DND-41 (cell line): Measurements from ENCODE around the gene MALT1.

Experiments
- ATAC-seq: fragments of 200-7000 bp; cut with Tn5 transposase; 3 replicates; pipeline ENCODE4 v1.9.1; 2021; ENCODE audit warnings: low read depth; ENCODE audit not compliant: insufficient read depth
- DNase-seq: peaks from one replicate; pipeline ENCODE4 v3.0.0-alpha.2; 2020
- H2AFZ ChIP-seq: 2 replicates; pipeline ENCODE4 v1.6.0; 2012; ENCODE audit warnings: low read depth, low read length
- H3K27ac ChIP-seq: 2 replicates; pipeline ENCODE4 v1.5.1; 2012; ENCODE audit warnings: low read length, inconsistent platforms
- H3K27me3 ChIP-seq: fragments of 200-600 bp; sonication (generic); 2 replicates; pipeline ENCODE4 v1.6.0; 2012; ENCODE audit warnings: low read length, mild to moderate bottlenecking, inconsistent platforms; ENCODE audit not compliant: insufficient read depth, poor library complexity
- H3K36me3 ChIP-seq: 2 replicates; pipeline ENCODE4 v1.5.1; 2012; ENCODE audit warnings: low read length, inconsistent platforms; ENCODE audit not compliant: insufficient read depth
- H3K4me1 ChIP-seq: 2 replicates; pipeline ENCODE4 v1.5.1; 2012; ENCODE audit warnings: mild to moderate bottlenecking, low read length; ENCODE audit not compliant: insufficient read depth
- H3K4me2 ChIP-seq: 2 replicates; pipeline ENCODE4 v1.6.0; 2012; ENCODE audit warnings: mild to moderate bottlenecking, moderate library complexity, low read length, inconsistent platforms; ENCODE audit not compliant: insufficient read depth
- H3K4me3 ChIP-seq, 2 experiments: fragments of 200-600 bp in 1 of 2; shearing (Covaris generic) in 1 of 2; 2 replicates each; pipeline ENCODE4 v1.5.1; 2012 to 2016; ENCODE audit warnings: inconsistent platforms in 2 of 2, low read length in 2 of 2, mild to moderate bottlenecking in 2 of 2, low read depth in 1 of 2, moderate library complexity in 1 of 2
- H3K79me2 ChIP-seq: 2 replicates; pipeline ENCODE4 v1.6.0; 2012; ENCODE audit warnings: low read length, inconsistent platforms; ENCODE audit not compliant: insufficient read depth
- H3K9ac ChIP-seq: 2 replicates; pipeline ENCODE4 v1.6.0; 2012; ENCODE audit warnings: low read depth, mild to moderate bottlenecking, inconsistent platforms, low read length, moderate library complexity
- H3K9me3 ChIP-seq: 2 replicates; pipeline ENCODE4 v1.5.1; 2012; ENCODE audit warnings: low read length, moderate library complexity, mild to moderate bottlenecking, inconsistent platforms; ENCODE audit not compliant: insufficient read depth, severe bottlenecking
- H4K20me1 ChIP-seq: 2 replicates; pipeline ENCODE4 v1.6.0; 2012; ENCODE audit warnings: low read length; ENCODE audit not compliant: insufficient read depth
- EZH2 ChIP-seq: IDR thresholded peaks from 3 replicates; pipeline ENCODE4 v1.6.1; 2012; ENCODE audit warnings: borderline replicate concordance, low read depth, mild to moderate bottlenecking, moderate library complexity, low read length, inconsistent platforms; ENCODE audit not compliant: severe bottlenecking
- TF ChIP-seq, protein P1 (sequence below): IDR thresholded peaks from 2 replicates; pipeline ENCODE4 v1.5.1; 2012; ENCODE audit warnings: borderline replicate concordance, low read length, moderate library complexity, mild to moderate bottlenecking; ENCODE audit not compliant: poor library complexity, severe bottlenecking; ENCODE audit errors: extremely low read depth

Gene MALT1

DNA sequence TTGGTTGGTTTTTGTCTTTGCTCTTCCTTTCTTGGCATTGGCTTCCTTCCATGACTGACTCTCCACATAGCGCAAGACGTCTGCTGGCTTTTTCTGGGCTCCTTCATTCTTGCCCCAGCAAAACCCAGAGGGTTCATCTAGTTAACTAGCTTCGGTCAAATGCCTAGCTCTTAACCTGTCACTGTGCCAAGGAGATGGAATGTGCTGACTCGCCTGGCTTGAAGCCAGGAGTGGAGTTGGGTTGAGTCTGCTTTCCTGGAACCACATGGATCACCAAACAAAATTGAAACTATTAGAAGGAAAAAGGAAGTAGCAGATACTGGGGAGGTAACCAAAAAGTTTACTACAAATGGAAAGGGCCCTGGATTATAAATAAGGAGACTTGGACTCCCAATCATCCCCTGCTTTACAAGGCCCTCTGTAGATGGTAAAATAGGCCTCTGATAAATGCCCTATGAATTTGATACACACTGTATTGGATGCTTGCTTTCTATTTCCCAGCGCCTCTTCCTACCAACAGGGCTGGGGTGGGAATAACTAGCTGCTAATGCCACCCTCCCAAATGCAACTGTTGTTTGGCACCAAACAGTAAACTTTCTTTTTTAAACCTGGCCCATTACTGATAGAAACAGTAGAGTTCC, 11.3 kb downstream of the MALT1 start:
- no peak overlapping the region for H3K9ac ChIP-seq
- no peak overlapping the region for H3K27ac ChIP-seq
- no peak overlapping the region for H2AFZ ChIP-seq
- H3K4me2 ChIP-seq = no peak overlapping the region
- H3K4me1 ChIP-seq = peaks cover 9% of the 10 kb centered on the region
- no peaks in the 10 kb centered on the region; the same call in 1 of the 2 replicates for H4K20me1 ChIP-seq
- no peak for ATAC-seq
- H3K27me3 ChIP-seq = no peaks in the 10 kb centered on the region
- H3K79me2 ChIP-seq = peaks cover 14% of the 10 kb centered on the region; the same call in 1 of the 2 replicates
- no peak overlapping the region for H3K4me3 ChIP-seq
- TF ChIP-seq, protein P1, sequence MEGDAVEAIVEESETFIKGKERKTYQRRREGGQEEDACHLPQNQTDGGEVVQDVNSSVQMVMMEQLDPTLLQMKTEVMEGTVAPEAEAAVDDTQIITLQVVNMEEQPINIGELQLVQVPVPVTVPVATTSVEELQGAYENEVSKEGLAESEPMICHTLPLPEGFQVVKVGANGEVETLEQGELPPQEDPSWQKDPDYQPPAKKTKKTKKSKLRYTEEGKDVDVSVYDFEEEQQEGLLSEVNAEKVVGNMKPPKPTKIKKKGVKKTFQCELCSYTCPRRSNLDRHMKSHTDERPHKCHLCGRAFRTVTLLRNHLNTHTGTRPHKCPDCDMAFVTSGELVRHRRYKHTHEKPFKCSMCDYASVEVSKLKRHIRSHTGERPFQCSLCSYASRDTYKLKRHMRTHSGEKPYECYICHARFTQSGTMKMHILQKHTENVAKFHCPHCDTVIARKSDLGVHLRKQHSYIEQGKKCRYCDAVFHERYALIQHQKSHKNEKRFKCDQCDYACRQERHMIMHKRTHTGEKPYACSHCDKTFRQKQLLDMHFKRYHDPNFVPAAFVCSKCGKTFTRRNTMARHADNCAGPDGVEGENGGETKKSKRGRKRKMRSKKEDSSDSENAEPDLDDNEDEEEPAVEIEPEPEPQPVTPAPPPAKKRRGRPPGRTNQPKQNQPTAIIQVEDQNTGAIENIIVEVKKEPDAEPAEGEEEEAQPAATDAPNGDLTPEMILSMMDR = no peak
- TF ChIP-seq EZH2 = no peak
- no peak for DNase-seq
- no peaks in the 10 kb centered on the region for H3K9me3 ChIP-seq
- H3K36me3 ChIP-seq = peaks cover 32% of the 10 kb centered on the region; the same call in 1 of the 2 replicates

DNA sequence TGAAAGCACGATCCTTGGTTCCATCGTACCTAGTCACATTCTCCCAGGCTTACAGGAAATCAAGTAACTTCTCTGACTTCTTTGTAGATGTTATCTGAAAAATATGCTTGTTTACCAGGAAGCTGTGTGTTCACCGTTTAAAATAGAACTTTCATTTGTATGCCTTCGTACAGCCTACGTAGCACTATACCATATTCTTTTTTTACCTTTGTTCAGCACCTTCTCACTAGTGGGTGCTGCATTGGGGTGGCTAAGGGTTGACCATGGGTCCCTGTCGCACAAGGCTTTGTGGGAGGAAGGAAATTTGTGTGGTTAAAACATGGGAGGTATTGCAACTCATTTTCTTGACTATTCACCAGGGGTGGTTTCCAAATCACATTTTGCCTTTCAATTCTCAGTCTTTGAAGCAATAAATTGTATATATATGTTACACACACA, 16.6 kb downstream of the MALT1 start:
- peak overlapping the region; percentile 66; the same call in 1 of the 2 replicates for H2AFZ ChIP-seq
- H3K4me3 ChIP-seq = peak overlapping the region in 1 of 2 experiments; percentile 43; a peak in 2 of 4 replicates
- H3K79me2 ChIP-seq = peaks cover 12% of the 10 kb centered on the region
- H3K4me1 ChIP-seq = peaks cover 22% of the 10 kb centered on the region
- no peaks in the 10 kb centered on the region; the same call in 1 of the 2 replicates for H4K20me1 ChIP-seq
- ATAC-seq (peak; percentile 84), DNase-seq (peak; percentile 41)
- peaks cover 29% of the 10 kb centered on the region for H3K36me3 ChIP-seq
- no peaks in the 10 kb centered on the region for H3K9me3 ChIP-seq
- H3K27me3 ChIP-seq = no peaks in the 10 kb centered on the region
- peak overlapping the region; percentile 29; the same call in 1 of the 2 replicates for H3K9ac ChIP-seq
- TF ChIP-seq EZH2 = no peak
- TF ChIP-seq, protein P1 = no peak
- peak overlapping the region; percentile 84 for H3K27ac ChIP-seq
- H3K4me2 ChIP-seq = peak overlapping the region; percentile 62

DNA sequence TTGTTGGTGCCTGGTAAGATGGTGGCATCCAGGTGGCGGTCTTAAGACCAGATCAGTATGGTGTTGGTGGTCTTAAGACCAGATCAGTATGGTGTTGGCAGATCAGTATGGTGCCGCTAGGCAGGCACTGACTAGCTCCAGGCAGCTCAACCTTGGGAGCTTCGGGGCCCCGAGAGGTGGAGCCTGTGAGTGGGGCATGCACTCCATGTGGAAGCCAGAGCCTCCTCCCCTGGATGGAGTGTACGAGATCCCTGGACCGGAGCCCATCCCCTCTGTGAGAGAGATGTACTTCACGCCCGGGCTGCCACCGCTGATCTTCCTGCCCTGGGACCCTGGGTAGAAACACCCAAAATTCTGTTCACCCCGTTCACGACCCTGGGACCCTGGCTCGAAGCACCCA, 19.0 kb downstream of the MALT1 start:
- Histone ChIP-seq H3K4me3 (no peak overlapping the region), H3K9ac (no peak overlapping the region), H3K36me3 (peaks cover 27% of the 10 kb centered on the region), H3K9me3 (no peaks in the 10 kb centered on the region), H4K20me1 (no peaks in the 10 kb centered on the region; the same call in 1 of the 2 replicates), H3K27me3 (no peaks in the 10 kb centered on the region), H2AFZ (no peak overlapping the region), H3K27ac (no peak overlapping the region), H3K4me2 (no peak overlapping the region), H3K79me2 (peaks cover 12% of the 10 kb centered on the region), H3K4me1 (peaks cover 22% of the 10 kb centered on the region)
- DNase-seq (no peak), ATAC-seq (no peak)
- no peak for TF ChIP-seq EZH2
- TF ChIP-seq, protein P1 = no peak
